Stimulated activated CD8-positive, alpha-beta memory T cell treated with anti-CD3 and anti-CD28 coated beads, Interleukin-7, amount 100 ng/mL, for 48 hours (primary cell): Measurements from ENCODE around the gene NAV1.
"Not testable (repeated sequence)": the region's sequence is repeated elsewhere in the genome, so short reads cannot be mapped to it uniquely, and the experiment has no call there.

Experiments used
- DNase-seq, 2 donors: peaks; one replicate each; pipeline ENCODE4 v3.0.0-alpha.2; 2020; ENCODE audit warnings: low read depth in 1 of 2; ENCODE audit errors: extremely low read depth in 1 of 2

Gene NAV1

GRCh38 chr1:201517631-201518030 is 21.3 kb upstream of the NAV1 start:
- no peak for DNase-seq

- DNase-seq, result no peak
Measured at GRCh38 chr1:201518071-201518470, 20.9 kb upstream of the NAV1 start.

DNA sequence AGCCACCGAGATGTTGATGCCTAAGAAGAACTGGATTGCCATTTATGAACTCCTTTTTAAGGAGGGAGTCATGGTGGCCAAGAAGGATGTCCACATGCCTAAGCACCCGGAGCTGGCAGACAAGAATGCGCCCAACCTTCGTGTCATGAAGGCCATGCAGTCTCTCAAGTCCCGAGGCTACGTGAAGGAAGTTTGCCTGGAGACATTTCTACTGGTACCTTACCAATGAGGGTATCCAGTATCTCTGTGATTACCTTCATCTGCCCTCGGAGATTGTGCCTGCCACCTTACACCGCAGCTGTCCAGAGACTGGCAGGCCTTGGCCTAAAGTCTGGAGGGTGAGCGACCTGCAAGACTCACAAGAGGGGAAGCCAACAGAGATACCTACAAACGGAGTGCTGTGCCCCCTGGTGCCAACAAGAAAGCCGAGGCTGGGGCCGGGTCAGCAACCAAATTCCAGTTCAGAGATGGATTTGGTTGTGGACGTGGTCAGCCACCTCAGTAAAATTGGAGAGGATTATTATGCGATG is 18.8 kb upstream of the NAV1 start:
- not testable (repeated sequence) for DNase-seq

GRCh38 chr1:201525193-201525778 is 13.6 kb upstream of the NAV1 start:
- no peak for DNase-seq

- DNase-seq, result no peak
Measured at GRCh38 chr1:201527879-201528278, 11.0 kb upstream of the NAV1 start.

- no peak for DNase-seq
Measured at GRCh38 chr1:201528631-201529252, 10.2 kb upstream of the NAV1 start.

DNA sequence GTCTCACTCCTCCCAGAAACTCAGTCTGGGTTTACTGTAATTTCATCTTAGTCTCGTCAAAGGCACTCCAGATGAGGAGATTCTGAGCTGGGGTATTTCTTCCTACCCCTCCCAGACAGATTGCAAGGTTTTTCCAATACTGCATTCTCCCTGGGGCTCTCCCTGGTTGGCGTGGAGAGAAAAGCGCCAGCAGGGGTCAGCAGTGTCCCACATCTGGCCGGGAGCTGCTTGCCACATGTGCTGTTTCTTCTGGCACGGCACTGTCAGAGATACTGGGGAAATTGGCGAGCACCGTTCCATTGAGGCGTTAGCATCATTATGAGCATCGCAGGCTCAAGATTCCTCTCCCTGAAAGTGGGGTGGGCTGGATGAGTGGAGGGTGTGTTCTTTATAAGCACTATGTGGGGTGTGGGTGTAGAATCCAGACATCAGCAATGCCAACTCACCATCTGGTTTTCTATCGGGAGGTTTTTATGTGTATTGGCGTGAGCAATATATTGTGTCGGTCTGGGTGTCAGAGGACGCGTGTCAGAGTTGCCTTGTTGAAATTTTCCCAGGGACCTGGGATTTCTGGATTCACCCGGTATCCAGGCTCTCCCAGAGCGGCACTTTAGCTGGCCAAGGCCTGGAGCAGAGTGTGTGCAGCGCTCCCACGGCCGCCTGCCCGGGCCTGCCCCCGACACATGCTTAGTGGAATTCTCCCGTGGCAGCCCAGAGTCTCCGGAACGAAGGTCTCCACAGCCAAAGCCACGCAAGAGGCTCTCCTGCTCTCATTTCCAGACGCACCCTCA is 8.0 kb upstream of the NAV1 start:
- peak; percentile 10 to 33 for DNase-seq

GRCh38 chr1:201531551-201532425 is 7.1 kb upstream of the NAV1 start:
- DNase-seq, result no peak

- no peak for DNase-seq
Measured at GRCh38 chr1:201533836-201534235, 5.1 kb upstream of the NAV1 start.

GRCh38 chr1:201535046-201535918 is 3.6 kb upstream of the NAV1 start:
- DNase-seq, result no peak

GRCh38 chr1:201535919-201536245 is 3.0 kb upstream of the NAV1 start:
- DNase-seq, result no peak

DNA sequence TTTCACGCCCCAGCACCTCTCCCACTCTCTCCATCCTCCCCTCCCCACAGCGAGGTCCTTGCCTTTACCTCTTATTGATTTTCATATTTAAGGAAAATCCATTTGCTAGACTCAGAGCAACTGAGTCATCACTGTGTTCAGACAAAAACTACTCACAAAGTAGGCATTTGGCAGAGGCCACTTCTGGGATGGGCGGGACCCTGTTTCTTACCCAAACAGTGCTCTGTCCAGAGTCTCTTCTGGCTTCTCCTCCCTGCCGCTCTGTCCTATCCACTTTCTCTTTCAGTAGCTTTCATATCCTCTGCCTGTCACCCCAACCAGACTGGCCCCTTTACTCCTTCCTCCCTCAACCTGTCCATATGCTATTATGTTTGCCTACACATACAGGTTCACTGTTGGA is 2.4 kb upstream of the NAV1 start:
- DNase-seq, result no peak

DNA sequence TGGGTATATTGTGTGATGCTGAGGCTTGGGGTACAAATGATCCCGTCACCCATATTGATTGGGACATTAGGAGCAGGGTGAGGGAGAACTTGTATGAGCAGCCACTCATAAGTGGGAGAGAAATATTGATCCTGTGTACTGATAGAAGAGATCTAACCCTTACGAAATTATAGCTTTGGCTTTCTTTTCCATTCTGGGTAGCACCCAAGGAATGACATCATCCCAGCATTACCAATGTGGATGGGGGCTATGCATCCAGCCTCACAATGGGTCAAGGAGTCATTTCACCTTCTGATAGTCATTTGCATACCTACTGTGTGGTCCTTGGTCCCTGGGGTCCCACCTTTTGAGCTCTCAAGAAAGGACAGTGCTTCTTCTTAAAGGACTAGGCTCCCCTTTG is 1.9 kb upstream of the NAV1 start:
- no peak for DNase-seq

GRCh38 chr1:201537467-201537866 is 1.5 kb upstream of the NAV1 start:
- DNase-seq, result no peak

DNA sequence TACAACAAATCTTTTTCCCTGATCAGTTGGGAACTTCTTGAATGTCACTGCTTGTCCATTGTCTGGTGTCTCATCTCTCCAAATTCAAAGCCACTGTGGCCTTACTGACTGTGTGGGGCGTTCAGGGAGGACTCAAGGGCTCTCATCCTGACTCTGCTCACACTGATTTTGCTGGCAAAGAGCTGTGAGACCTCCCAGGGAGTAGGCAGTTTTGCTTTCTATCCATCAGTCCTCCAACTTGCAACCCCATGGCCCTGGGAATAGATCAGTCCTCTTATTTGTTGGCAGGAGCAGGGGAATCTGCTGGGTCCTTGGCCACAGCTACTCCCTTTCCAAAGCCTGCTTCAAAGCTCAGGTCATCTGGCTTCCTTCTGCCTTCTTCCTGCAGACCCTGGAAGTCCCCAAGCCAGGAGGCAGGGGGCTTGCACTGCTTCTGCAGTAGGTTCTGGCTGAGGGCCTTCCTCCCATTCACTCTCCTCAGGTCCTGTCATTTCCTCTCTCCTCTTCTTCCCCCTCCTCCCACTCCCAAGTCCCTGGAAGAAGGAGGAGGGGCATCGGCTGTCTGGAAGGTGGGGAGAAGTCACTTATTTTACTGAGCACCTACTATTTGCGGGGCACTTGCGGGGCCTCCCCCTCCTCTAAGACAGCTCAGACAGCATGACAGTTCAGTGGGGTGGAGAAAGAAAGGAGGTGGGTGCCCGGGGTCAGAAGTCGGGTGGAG is 876 bp upstream of the NAV1 start:
- DNase-seq, result no peak

GRCh38 chr1:201539561-201540431 is 869 bp downstream of the NAV1 start:
- no peak for DNase-seq

- no peak for DNase-seq
Measured at GRCh38 chr1:201540846-201541735, 2.2 kb downstream of the NAV1 start.
